ENCODE measurements around the gene LTB.
"Not testable (repeated sequence)": the region's sequence is repeated elsewhere in the genome, so short reads cannot be mapped to it uniquely, and the experiment has no call there.

GRCh38 chr6:31551371-31551770 lies 30.9 kb downstream of the LTB start:
- peak; percentile 72 to 91 (median 88) for TF ChIP-seq CTCF (IDR thresholded peaks at IDR 0.05 in 2 of 3, conservative IDR thresholded peaks at IDR 0.05 in 1 of 3; ENCODE audit: insufficient read depth in 2 of 3, low read depth in 1 of 3, low read length in 3 of 3)
- TF ChIP-seq LEF1 (IDR thresholded peaks at IDR 0.05); ZNF280B (CRISPR knock-in tag; IDR thresholded peaks at IDR 0.05); EZH2 (IDR thresholded peaks at IDR 0.05; ENCODE audit: borderline replicate concordance, low read depth, low read length); E2F4 (CRISPR knock-in tag; IDR thresholded peaks at IDR 0.05; ENCODE audit: low read depth); SP2 (IDR thresholded peaks at IDR 0.05; ENCODE audit: extremely low read depth, low read depth, low read length, poor library complexity, severe bottlenecking); POLR2AphosphoS5 (IDR thresholded peaks at IDR 0.05; ENCODE audit: control insufficient read depth, insufficient read depth, low read depth, low read length): not testable (repeated sequence)

Data from K562 (cell line).